Transverse colon (tissue), 4 donors: ENCODE measurements around the gene NAALADL2.

Experiments used
- POLR2AphosphoS5 ChIP-seq, 3 donors: sonication (generic); formaldehyde crosslinking; IDR thresholded peaks; one replicate each; pipeline ENCODE4 v1.6.1; 2016; ENCODE audit warnings: antibody characterized with exemption in 3 of 3
- TF ChIP-seq, protein P1 (sequence below), 5 experiments: fragments of 200-600 bp in 3 of 5; fragments of 450-650 bp in 2 of 5; sonication (generic) in 3 of 5; IDR thresholded peaks; 1 replicate in 2 of 5; 2 replicates in 3 of 5; pipeline ENCODE4 v1.5.1; 2016 to 2017; ENCODE audit warnings: antibody characterized with exemption in 5 of 5, inconsistent platforms in 3 of 5, mild to moderate bottlenecking in 2 of 5, moderate library complexity in 1 of 5

DNA sequence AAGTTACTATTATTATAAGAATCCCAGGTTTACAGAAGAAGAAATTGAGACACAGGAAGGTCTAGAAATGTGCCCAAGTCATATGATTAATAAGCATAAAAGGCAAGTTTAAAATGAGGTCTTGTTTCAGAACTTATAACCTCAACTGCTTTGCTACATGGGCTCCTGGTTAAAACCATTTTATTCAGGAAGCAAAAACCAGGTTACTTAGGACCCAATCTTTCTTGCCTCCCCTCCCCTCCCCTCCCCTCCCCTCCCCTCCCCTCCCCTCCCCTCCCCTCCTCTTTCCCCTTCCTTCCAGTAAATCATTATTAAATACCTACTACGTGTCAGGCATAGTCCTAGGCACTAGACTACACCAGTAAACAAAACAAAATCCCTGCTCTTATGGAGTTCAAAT is 93.9 kb downstream of the NAALADL2 start:
- TF ChIP-seq, protein P1, sequence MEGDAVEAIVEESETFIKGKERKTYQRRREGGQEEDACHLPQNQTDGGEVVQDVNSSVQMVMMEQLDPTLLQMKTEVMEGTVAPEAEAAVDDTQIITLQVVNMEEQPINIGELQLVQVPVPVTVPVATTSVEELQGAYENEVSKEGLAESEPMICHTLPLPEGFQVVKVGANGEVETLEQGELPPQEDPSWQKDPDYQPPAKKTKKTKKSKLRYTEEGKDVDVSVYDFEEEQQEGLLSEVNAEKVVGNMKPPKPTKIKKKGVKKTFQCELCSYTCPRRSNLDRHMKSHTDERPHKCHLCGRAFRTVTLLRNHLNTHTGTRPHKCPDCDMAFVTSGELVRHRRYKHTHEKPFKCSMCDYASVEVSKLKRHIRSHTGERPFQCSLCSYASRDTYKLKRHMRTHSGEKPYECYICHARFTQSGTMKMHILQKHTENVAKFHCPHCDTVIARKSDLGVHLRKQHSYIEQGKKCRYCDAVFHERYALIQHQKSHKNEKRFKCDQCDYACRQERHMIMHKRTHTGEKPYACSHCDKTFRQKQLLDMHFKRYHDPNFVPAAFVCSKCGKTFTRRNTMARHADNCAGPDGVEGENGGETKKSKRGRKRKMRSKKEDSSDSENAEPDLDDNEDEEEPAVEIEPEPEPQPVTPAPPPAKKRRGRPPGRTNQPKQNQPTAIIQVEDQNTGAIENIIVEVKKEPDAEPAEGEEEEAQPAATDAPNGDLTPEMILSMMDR (IDR thresholded peaks at IDR 0.05) = no peak
- TF ChIP-seq POLR2AphosphoS5 (IDR thresholded peaks at IDR 0.05) = no peak
